GM10248 (cell line): Measurements from ENCODE around the gene PIGP.

Experiments
- CTCF ChIA-PET: fragments of 300-600 bp; sonication (Branson Sonifier 250); formaldehyde crosslinking; extraction: SDS; loops from one replicate; lab custom pipeline; 2021; ENCODE audit warnings: antibody characterized with exemption; lab: Yijun Ruan, JAX
- POLR2A ChIA-PET: fragments of 350-650 bp; sonication (Branson Sonifier 250); formaldehyde crosslinking; extraction: SDS; loops from one replicate; lab custom pipeline; 2020; ENCODE audit warnings: antibody characterized with exemption; lab: Yijun Ruan, JAX
- DNase-seq: peaks from one replicate; pipeline ENCODE4 v3.0.0; 2012; ENCODE audit errors: extremely low spot score
- CTCF ChIP-seq: IDR thresholded peaks from 2 replicates; pipeline ENCODE4 v1.5.1; 2012; ENCODE audit warnings: mild to moderate bottlenecking, low read depth; ENCODE audit errors: extremely low read depth, missing control alignments, control extremely low read depth

The PIGP gene

GRCh38 chr21:37101384-37101783 lies 28.5 kb upstream of the PIGP start:
- no peak for TF ChIP-seq CTCF
- DNase-seq, result no peak
- CTCF ChIA-PET, result no interaction called here
- POLR2A ChIA-PET, result no interaction called here

- POLR2A ChIA-PET, result no interaction called here
- TF ChIP-seq CTCF, result no peak
These were observed 27.4 kb upstream of the PIGP start for GRCh38 chr21:37100316-37100715.

GRCh38 chr21:37098751-37099150 lies 25.9 kb upstream of the PIGP start:
- ChIA-PET POLR2A (no interaction called here), CTCF (no interaction called here)
- TF ChIP-seq CTCF, result no peak
- DNase-seq, result no peak

More at GRCh38 chr21:37100316-37100715, 27.4 kb upstream of the PIGP start:
- CTCF ChIA-PET, result no interaction called here
- DNase-seq, result no peak

DNA sequence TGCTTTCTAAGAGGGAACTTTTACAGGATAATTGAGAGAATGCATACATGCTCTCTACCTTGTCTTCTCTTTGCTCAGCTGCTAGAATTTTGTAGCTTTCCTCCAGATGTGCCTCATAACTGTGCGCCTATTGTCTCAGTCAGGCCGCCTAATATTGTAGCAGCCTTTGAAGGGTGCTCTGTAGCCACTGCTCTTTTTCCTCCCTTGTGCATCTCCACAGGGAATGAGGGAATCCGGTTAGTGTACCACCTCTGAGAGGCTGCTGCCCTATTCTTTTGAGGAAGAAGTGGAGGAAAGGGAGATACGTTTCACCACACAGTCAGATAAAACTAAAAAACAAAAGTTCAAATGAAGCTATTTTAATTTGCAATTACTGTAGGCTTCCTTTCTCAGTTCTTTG lies 22.9 kb upstream of the PIGP start:
- TF ChIP-seq CTCF, result no peak
- ChIA-PET POLR2A (no interaction called here), CTCF (interaction anchor here (1.9 kb wide), 1 partner anchor 9 kb away, joined by 6 read pairs; no protein-coding TSS in a partner anchor)
- no peak for DNase-seq

GRCh38 chr21:37093977-37094376 lies 21.1 kb upstream of the PIGP start:
- DNase-seq, result no peak

GRCh38 chr21:37088186-37088735 lies 15.4 kb upstream of the PIGP start:
- no peak for DNase-seq
- ChIA-PET CTCF (interaction anchor here (0.9 to 1.4 kb wide), 2 partner anchors 10 to 11 kb away, joined by 3 to 4 read pairs; no protein-coding TSS in a partner anchor), POLR2A (no interaction called here)
- TF ChIP-seq CTCF, result no peak

More at GRCh38 chr21:37093977-37094376, 21.1 kb upstream of the PIGP start:
- CTCF ChIA-PET, result no interaction called here
- POLR2A ChIA-PET, result no interaction called here
- no peak for TF ChIP-seq CTCF
